Frontal cortex (tissue), 4 donors: ENCODE measurements around the gene CDH9. TPM values are rescaled to one million over a fixed set of nuclear protein-coding genes. Genes with fewer than 3 reads are reported as not detected.

Experiments used
- DNase-seq, 2 donors: peaks; one replicate each; pipeline ENCODE4 v3.0.0; 2012; ENCODE audit warnings: low spot score in 2 of 2
- FAIRE-seq: peaks from 2 replicates; lab custom pipeline; 2012; peaks lifted over from hg19 to GRCh38; lab: Jason Lieb, UNC
- total RNA-seq: library from RNA; depleted of rRNA; stranded (reverse); fragments of >200 nt; gene quantifications from one replicate; pipeline ENCODE4 v1.2.3, GENCODE V29; 2014
- donor health status: control.
- donor health status: control.
- donor health status: control.

CDH9 gene, protein sequence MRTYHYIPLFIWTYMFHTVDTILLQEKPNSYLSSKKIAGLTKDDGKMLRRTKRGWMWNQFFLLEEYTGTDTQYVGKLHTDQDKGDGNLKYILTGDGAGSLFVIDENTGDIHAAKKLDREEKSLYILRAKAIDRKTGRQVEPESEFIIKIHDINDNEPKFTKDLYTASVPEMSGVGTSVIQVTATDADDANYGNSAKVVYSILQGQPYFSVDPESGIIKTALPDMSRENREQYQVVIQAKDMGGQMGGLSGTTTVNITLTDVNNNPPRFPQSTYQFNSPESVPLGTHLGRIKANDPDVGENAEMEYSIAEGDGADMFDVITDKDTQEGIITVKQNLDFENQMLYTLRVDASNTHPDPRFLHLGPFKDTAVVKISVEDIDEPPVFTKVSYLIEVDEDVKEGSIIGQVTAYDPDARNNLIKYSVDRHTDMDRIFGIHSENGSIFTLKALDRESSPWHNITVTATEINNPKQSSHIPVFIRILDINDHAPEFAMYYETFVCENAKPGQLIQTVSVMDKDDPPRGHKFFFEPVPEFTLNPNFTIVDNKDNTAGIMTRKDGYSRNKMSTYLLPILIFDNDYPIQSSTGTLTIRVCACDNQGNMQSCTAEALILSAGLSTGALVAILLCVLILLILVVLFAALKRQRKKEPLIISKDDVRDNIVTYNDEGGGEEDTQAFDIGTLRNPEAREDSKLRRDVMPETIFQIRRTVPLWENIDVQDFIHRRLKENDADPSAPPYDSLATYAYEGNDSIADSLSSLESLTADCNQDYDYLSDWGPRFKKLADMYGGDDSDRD
- 31.4 TPM for total RNA-seq

DNA sequence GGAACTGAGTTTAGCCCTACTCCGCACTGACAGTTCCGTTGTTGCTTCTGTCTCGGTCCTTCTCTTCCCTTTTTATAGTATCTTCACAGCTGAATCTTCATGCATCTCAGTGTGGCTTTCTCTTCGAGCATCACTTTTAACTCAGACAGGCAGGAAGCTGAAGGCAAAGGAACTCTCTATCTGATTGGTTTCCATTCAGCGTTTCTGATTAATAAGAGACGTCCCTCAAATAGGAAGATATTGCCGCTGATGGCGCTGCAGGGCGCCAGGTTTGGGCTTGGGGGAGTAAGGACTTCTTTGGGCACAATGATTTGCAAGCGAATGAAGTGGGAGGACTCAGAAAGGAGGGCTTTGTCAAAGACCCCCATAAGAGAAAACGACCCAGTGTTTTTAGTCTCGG is at the start of gene CDH9:
CDH9 (minus strand) TSS at position 111 of the 400 bp plus-strand sequence. CDS start 50,253 bp downstream, outside the sequence.
- FAIRE-seq, result no peak
- no peak for DNase-seq

DNA sequence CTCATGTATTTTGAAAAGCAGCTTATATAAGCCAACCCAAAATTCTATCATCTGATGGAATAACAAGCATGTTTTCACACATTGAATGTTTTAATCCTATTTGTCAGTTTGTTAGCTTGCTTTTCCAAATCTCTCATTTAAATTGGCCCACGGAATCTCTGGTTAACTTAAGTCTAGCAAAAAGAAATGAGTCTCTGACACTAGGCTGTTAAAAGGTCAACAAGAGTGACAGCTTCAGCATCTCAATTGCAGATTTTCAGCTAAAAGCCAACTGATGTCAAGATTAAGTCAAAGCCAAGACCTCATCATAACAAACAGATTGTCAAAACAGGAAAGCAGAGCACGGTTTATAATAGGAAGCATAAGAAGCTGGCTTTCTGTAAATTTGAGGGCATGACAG is 49.4 kb upstream of the CDH9 start:
- DNase-seq (no peak), FAIRE-seq (no peak)

DNA sequence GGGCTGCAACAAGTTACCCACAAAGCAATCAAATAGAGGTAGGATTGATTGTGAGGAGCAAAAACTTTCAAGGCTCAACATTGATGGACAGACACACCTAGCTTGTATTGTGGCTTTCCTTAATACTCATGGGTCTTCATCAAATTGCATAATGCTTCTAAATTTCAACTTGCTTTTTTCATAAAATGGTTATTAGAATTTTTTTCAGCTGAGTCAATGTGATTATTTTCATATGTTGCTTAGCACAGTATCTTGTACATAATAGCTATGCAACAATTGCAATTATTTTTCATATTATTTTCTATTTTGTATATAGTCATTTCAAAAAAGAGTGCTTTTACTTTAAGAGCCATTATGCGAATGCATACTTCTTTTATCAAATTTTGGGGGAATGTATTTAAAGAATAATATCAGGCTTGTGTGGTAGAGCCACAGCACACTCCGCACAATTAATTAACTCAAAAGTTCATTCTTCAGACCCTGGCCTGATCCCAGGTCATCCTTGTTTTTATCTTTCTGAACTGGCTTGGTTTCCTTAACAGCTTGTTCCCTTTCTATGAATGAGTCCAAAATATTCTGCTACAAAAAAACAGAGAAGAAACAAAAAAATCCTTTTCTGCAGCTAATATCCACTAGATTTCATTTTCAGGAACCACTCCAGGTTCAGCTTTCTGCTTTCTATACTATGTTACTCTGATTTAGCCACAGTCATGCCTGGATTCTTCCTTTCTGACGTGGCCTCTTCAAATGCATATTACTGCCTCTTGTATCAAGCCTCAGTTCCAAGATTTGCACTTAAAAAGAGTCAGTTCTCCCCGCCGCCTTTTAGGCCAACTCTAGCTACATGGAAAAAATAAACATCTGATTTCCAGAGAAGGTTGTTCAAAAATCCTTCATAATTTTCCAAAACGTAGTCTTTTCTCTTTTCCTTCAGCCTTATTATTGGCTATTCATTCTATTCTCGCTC is 45.3 kb upstream of the CDH9 start:
- no peak for FAIRE-seq
- no peak for DNase-seq

DNA sequence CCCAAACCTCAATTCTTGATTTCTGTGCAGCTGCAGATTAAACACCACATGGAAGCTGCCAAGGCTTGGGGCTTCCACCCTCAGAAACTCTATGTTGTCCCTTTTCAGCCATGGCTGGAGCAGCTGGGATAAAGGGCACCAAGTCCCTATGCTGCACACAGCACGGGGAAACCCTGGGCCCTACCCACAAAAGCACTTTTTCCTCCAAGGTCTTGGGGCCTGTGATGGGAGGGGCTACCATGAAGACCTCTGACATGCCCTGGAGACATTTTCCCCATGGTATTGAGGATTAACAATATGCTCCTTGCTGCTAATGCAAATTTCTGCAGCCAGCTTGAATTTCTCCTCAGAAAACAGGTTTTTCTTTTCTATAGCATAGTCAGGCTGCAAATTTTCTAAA is 41.8 kb upstream of the CDH9 start:
- DNase-seq (no peak), FAIRE-seq (no peak)

DNA sequence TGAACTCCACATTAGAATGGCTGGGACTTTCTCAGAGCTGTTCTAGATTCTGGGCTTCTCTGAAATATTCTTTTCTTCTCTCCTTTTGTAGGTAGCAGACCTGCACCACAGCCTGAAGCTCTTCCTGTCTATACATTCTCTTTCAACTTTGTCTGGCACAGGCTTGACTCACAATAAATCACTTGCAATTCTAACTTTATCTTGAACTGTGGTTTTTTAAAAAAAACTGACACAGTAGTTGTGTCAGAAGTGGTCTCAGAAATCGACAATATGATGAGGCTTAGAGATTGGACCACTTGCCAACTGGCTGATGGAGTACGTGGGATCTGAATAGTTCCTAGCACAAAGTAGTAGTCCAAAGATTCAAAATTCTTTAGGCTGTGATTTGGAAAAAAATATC is 24.1 kb upstream of the CDH9 start:
- FAIRE-seq (no peak), DNase-seq (no peak)

DNA sequence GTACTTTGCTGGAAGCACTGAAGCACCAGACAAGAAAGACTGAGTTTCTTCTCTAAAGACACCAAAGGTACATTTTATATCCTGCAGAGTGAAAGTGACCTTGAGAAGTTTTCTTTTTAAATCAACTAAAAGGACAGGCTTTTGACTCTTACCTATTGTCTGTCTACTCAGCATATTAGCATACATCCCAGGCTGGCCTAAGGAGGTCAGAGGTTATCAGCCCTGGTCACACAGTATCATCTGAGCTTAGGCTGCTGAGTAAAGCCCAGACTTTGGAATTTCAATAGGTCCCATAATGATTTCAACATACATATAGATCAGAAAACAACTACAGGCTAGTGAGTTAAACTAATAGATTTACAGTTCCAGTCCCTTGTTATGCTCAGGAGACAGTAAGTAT is 10.1 kb upstream of the CDH9 start:
- DNase-seq (no peak), FAIRE-seq (no peak)

DNA sequence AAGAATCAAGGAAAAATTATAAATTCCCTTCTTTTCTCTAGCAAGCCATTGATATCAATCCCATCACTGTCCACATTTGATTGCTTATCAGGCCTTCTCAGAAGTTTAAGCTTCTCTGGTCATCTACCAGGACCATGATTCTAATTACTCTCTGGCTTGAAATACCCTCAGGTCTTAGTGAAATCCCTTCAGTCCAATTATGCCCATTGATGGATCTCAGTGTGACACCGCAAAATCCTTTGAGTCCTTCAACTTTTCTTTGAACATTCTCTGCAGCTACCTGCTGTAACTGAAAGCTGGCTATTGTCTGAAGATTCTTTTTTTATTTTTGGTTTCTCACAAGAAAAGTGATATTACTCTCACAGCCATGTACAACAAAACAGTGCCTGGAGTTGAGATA is 3.0 kb upstream of the CDH9 start:
- DNase-seq (no peak), FAIRE-seq (no peak)

DNA sequence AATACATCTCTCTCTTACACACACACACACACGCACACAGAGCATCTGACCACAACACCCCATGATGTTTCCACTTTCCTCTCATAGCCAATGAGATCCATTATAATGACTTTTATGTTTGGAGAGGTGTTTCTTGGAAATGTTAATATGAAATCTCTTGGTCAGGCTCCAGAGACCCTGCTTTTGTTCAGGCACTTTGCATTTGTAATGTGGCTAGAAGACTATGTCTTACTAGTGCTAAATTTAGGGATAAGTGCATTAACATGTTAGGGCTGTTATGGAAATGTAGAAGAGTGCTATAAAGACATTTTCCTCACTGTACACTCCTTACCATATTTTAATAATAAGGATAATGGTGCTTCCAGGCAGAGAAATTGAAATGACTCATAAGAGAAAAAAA is 3.8 kb downstream of the CDH9 start:
- FAIRE-seq (no peak), DNase-seq (no peak)

DNA sequence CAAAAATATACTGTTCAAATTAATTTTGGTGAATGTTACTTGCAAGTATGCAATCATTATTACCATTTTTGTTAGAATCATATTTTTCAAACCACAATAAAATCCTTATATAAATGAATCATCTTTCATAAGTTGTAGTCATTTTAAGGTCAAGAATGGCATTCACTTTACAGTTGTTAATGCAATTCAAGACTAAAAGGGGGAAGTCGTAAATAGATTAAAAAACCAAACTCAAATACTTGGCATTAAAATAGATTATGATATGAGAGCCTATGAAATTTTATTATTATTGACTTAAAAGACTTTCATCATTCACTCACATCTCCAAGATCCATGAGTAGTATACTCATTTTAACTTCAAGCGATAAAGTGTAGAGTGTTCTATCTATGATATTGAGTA is 11.6 kb downstream of the CDH9 start:
- FAIRE-seq, result no peak
- no peak for DNase-seq

DNA sequence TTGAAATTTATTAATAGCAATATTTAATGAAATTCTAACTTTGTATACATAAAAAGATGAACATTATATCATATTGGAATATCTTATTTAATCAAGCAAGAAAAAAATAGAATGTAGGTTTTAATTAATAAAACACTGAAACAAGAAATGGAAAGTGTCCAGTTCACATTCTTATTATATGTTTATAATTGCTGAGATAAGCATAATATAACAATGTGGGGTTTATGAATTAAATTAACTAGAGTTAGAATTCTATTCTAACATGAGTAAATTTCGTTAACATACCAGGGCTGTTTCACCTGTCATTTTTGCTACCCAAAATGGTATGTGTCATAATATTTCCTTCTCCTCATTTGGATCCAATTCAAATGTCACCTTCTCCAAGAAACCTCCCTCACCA is 12.3 kb downstream of the CDH9 start:
- no peak for FAIRE-seq
- DNase-seq, result no peak

DNA sequence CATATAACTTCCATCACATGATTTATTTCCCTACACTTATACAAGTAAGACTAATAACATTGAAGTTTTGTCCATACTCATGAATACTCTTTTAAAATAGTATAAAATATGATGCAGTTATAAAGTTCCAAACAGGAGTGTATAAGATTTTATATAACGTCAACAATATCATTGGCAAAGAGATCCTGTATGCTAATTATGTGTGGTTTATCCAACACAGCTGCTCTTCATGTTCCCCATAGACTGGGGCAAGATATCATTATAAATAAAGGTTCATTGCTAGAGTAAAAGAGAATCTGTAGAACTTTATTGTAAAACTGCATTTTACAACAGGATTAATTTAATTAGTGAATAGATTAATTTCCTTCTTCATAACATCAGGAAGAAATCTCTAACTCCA is 16.9 kb downstream of the CDH9 start:
- DNase-seq, result no peak
- FAIRE-seq, result no peak

DNA sequence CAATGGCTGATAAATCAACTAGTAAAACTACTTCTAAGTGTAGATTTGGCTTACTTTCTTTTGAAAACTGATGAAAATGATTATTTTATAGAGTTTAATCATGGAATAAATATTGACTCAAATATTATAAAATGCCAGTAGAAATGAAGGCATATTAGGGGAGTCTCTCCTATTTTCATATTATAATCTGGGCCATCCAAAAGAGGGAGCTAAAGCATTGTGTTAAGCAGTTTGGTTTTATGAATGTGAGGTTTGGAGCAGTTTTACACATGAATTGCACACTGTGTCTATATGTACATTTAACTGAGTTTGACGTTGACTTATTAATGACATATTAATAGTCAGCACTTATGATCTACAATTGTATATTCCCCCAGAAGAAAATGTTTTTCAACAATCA is 17.4 kb downstream of the CDH9 start:
- no peak for DNase-seq

DNA sequence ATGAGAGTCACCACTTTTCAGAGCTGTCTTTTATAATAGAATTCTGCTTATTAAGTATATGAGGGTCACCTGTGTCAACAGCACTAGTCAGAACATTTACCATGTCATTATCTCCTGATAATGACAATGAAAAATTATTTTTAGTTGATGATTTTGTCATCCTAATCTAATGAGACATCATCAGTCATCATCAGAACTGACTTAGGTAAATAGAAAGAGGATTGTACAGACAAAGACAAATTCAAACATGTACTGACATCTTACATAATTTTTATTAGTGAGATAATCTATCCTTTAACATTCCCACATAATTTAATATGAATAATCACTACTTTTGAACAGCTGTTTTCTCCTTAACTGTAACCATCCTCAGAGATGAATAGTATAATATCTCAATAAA is 22.6 kb downstream of the CDH9 start:
- FAIRE-seq (no peak), DNase-seq (no peak)

More for the DNA sequence above, 17.4 kb downstream of the CDH9 start:
- FAIRE-seq, result no peak

DNA sequence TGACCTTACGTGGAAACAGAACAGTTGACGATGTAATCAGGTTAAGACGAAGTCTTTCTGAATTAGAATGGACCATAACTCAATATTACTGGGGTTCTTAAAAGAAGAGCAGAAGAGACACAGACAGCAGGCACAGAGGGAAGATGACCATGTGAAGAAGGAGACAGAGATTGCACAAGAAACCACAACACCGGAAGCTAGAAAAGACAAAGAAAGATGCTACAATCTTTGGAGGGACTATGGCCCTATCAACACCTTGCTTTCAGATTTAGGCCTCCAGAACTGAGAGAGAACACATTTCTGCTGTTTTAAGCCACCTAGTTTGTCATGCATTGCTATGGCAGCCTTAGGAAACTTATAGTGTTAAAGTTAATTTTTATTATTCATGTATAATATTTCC is 27.1 kb downstream of the CDH9 start:
- FAIRE-seq (no peak), DNase-seq (no peak)

DNA sequence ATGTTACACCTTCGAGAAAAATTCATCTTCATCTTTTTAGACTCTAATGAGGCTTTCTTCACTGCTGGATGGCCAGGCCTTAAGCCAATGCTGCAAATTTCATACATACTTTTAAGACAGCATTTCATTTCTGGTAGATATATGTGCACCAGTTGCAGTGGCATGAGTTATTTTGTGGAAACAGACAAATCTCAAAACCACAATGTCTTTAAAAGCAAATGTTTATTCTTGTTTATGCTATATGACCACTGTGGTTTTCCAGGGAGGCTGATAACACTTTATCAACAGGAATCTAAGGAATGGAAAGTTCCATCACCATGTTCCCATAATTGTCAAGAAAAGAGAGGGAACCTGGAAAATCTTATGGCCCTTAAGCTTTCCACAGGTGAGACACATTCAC is 27.7 kb downstream of the CDH9 start:
- FAIRE-seq, result no peak
- no peak for DNase-seq

DNA sequence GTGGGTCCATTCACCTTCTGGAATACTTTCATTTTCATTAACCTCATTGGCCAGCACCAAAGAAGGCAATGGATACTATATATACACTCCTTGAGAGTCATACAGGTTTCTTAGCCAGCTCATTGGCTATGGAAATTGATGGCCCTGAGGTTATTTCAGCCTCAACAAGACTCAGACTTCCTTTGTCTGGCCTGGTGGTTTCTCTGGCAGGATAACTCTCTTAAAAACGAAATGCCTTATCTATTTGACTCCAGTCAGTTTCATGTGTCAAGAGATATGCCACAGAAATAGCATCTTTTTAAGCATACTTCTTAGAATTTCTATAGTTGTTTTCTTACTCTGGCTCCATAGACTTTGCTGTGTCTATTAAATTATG is 28.9 kb downstream of the CDH9 start:
- DNase-seq (no peak), FAIRE-seq (no peak)

DNA sequence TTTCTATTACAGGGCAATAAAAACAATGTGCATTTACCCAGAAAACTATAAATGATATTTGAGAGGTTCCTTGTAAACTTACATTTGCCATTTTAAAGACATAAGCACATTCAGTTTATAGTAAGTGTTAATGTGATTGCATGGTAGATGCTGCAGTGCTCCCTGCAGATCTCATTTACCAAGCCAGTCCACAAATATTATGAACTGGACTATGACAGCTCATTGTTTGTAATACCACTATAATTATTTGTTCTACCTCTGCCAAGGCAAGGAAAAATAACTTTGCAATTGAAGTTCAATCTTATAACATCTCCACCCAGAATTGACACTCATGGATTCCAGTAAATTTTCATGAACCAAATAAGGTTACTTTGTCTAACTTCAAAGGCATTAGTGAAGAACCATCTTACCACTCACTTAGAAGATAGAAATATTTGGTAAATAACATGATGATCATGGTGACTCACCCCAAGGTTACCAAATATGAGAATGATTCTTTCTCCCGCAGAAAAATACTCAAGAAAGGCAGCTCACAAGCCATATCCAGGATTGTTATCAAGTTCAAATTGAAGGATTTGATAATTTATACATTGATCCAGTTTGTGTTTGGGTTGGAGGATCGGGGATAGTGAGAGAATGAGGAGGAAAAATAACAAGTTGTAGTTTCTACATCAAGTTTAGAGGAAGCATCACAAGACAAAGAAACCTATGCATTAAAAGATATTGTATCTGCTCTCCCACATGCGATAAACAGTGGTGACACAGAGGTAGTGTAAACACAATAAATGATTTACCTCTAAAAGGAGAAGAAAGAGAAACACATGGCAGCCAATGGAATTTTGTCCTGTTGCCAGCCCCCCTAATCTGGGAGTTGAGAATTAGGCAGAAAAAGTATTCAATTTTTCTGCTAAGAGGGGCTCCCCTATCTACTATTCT is 29.5 kb downstream of the CDH9 start:
- no peak for DNase-seq
- FAIRE-seq, result no peak

DNA sequence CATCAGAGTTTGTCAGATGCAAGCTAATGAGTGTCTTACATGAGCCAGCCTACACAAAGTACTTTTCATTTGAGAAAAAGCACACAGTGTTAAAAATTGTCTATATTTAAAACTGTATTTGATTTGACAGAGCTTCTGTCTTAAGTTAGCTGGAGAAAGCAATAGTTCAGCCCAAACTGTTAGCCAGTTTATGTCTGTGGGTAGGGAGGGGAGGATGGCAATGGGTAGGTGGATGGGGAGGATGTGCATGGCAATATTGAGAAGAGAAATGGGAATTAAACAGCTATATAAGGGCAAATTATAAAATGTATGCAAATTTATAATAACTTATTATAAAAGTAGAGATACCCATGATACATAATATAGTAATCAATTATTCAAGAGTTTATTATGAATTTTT is 31.3 kb downstream of the CDH9 start:
- FAIRE-seq, result no peak
- DNase-seq, result no peak

DNA sequence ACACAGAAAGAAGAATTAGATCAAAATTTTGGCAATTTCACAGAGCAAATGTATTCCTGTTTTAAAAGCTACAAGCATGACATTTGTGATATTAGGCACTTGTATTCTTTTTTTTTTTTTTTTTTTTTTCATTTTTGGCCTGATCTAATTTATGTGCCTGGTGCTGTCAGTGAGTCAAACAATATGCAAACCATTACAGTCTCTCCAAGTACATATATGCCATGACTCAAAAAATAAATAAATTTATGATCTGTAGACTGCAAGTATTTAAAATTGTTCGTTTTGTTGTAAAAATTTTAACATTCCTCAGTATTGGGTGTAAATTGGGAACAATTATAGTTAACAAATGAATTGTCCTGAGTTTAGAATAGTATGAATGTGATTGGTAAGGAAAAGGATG is 51.4 kb downstream of the CDH9 start:
- FAIRE-seq (no peak), DNase-seq (no peak)
